ENCODE measurements around the gene ZFP1. TPM values are rescaled to one million over a fixed set of nuclear protein-coding genes. Genes with fewer than 3 reads are reported as not detected.
"Not testable (repeated sequence)": the region's sequence is repeated elsewhere in the genome, so short reads cannot be mapped to it uniquely, and the experiment has no call there.

The ZFP1 gene
- total RNA-seq, 1 experiment from 2014 or later: 9.7 TPM

DNA sequence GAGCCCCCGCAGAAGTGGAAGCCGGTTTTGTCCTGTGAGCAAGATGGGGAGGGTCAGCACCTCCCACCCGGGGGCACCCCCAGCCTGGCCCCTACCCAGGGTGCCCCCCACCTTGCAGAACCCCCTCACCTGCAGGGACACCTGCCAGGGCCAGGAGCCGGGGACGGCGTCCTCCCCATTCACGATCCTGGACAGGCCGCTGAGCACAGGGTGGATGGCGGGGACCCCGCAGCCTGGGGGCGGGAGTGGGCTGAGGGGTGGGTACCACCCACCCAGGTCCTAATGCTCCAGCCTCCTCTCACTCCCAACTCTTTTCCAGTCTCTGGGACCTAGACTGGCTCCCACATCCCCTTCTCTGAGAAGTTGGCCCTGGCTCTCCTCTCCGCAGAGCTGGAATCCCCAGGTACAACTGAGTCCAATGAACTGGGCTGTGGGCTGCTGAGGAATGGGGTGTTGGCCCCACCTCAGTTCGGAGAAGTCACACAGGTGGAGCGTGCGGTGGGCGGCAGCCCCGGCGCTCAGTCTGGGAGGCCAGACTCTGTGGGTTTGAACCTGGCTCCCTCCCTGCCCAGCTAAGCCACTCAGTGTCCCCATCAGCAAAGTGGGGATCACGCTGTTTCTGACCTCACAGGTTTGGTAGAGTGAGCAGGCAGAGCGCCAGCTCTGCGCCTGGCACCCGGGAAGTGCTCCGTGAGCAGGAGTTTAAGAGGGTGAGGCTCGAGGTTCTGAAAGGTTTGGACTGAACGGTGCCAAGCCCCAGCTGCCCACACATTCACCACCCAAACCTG is 57.8 kb downstream of the ZFP1 start:
- POLR2A ChIA-PET; H3K9me3 Mint-ChIP-seq; H3K27me3 Mint-ChIP-seq (ENCODE audit: low read depth); H3K36me3 Mint-ChIP-seq; ATAC-seq; H3K27ac Mint-ChIP-seq; DNase-seq (ENCODE audit: low spot score); H3K4me3 Mint-ChIP-seq; H3K4me1 Mint-ChIP-seq: not testable (repeated sequence)
- CTCF ChIA-PET: interaction anchor here (0.6 to 1.4 kb wide), 3 partner anchors 28 to 259 kb away, joined by 3 to 5 read pairs (median 3); no protein-coding TSS in a partner anchor

DNA sequence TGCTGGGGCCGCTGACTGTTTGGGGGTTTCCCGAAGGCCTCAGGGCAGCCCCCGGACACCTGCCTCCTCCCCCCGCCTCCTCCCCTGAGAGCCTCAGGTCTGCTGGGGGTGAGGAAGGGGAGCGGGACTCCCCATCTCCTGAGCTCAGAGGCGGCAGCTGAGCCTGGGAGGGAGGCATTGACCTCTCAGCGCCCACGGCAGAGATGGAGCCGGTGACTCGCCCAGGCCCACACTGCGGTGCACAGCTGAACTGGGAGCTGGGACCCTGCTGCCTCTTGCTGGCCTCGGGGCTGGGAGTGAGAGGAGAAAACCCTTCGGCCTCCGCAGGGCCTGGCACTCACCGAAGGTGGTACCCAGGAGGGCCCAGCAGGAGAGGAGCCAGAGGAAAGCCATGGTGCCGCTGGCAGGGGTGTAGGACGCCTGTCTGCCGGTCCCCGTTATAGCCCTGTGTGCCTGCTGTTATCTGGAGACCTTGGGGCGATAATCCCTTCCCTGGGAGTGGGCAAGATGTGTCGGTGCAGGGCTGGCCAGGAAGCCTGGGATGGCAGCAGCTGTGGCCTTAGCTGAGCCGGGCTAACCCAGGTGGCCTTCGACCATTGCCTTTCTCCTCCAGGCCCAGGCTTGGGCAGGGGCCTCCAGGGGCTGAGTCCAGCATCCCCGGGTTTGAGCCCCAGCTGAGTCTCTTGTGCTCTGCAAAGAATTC is 58.6 kb downstream of the ZFP1 start, which contains the start of gene CTRB2:
Gene CTRB2 (minus strand): TSS at position 413 of the 703 bp plus-strand sequence. CDS start 20 bp downstream, at position 393.
- Mint-ChIP-seq H3K9me3 (no peaks in the 10 kb centered on the region), H3K27me3 (ENCODE audit: low read depth) (no peaks in the 10 kb centered on the region), H3K36me3 (no peaks in the 10 kb centered on the region), H3K4me3 (no peak within 1 kb of the TSS), H3K4me1 (0 out of 2 replicates have a peak, but pooled peaks cover 6% of the 10 kb centered on the region), H3K27ac (no peak within 1 kb of the TSS)
- ATAC-seq (no peak), DNase-seq (ENCODE audit: low spot score) (no peak)
- POLR2A ChIA-PET: interaction anchor here (0.9 kb wide), 1 partner anchor 14 kb away, joined by 4 read pairs; no protein-coding TSS in a partner anchor
- CTCF ChIA-PET: interaction anchor here (0.6 to 1.4 kb wide), 3 partner anchors 27 to 258 kb away, joined by 3 to 5 read pairs (median 3); no protein-coding TSS in a partner anchor
- TF ChIP-seq, protein P1, sequence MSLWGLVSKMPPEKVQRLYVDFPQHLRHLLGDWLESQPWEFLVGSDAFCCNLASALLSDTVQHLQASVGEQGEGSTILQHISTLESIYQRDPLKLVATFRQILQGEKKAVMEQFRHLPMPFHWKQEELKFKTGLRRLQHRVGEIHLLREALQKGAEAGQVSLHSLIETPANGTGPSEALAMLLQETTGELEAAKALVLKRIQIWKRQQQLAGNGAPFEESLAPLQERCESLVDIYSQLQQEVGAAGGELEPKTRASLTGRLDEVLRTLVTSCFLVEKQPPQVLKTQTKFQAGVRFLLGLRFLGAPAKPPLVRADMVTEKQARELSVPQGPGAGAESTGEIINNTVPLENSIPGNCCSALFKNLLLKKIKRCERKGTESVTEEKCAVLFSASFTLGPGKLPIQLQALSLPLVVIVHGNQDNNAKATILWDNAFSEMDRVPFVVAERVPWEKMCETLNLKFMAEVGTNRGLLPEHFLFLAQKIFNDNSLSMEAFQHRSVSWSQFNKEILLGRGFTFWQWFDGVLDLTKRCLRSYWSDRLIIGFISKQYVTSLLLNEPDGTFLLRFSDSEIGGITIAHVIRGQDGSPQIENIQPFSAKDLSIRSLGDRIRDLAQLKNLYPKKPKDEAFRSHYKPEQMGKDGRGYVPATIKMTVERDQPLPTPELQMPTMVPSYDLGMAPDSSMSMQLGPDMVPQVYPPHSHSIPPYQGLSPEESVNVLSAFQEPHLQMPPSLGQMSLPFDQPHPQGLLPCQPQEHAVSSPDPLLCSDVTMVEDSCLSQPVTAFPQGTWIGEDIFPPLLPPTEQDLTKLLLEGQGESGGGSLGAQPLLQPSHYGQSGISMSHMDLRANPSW (CRISPR knock-in tag; conservative IDR thresholded peaks at IDR 0.05; ENCODE audit: low read depth): no peak
- TF ChIP-seq ZNF671 (CRISPR knock-in tag; IDR thresholded peaks at IDR 0.05) (no peak), TEAD1 (CRISPR knock-in tag; IDR thresholded peaks at IDR 0.05) (no peak), NR3C1 (CRISPR knock-in tag; conservative IDR thresholded peaks at IDR 0.05; ENCODE audit: low read depth) (no peak), NFYB (CRISPR knock-in tag; conservative IDR thresholded peaks at IDR 0.05; ENCODE audit: low read depth) (no peak), ELF4 (CRISPR knock-in tag; IDR thresholded peaks at IDR 0.05; ENCODE audit: low read depth) (no peak), SMAD4 (CRISPR knock-in tag; IDR thresholded peaks at IDR 0.05) (no peak), GTF2I (CRISPR knock-in tag; conservative IDR thresholded peaks at IDR 0.05) (no peak), CREB1 (CRISPR knock-in tag; IDR thresholded peaks at IDR 0.05) (no peak), ESRRA (CRISPR knock-in tag; IDR thresholded peaks at IDR 0.05; ENCODE audit: borderline replicate concordance) (no peak), NR1H2 (CRISPR knock-in tag; IDR thresholded peaks at IDR 0.05) (no peak), TCF7 (CRISPR knock-in tag; IDR thresholded peaks at IDR 0.05; ENCODE audit: low read depth) (no peak), FOXP1 (CRISPR knock-in tag; IDR thresholded peaks at IDR 0.05; ENCODE audit: borderline replicate concordance) (no peak), ZNF219 (CRISPR knock-in tag; IDR thresholded peaks at IDR 0.05; ENCODE audit: borderline replicate concordance) (no peak), EMX1 (CRISPR knock-in tag; IDR thresholded peaks at IDR 0.05) (no peak), JAZF1 (CRISPR knock-in tag; IDR thresholded peaks at IDR 0.05) (no peak)
- TF ChIP-seq, protein P2, sequence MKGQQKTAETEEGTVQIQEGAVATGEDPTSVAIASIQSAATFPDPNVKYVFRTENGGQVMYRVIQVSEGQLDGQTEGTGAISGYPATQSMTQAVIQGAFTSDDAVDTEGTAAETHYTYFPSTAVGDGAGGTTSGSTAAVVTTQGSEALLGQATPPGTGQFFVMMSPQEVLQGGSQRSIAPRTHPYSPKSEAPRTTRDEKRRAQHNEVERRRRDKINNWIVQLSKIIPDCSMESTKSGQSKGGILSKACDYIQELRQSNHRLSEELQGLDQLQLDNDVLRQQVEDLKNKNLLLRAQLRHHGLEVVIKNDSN (CRISPR knock-in tag; IDR thresholded peaks at IDR 0.05): no peak
- TF ChIP-seq, protein P3, sequence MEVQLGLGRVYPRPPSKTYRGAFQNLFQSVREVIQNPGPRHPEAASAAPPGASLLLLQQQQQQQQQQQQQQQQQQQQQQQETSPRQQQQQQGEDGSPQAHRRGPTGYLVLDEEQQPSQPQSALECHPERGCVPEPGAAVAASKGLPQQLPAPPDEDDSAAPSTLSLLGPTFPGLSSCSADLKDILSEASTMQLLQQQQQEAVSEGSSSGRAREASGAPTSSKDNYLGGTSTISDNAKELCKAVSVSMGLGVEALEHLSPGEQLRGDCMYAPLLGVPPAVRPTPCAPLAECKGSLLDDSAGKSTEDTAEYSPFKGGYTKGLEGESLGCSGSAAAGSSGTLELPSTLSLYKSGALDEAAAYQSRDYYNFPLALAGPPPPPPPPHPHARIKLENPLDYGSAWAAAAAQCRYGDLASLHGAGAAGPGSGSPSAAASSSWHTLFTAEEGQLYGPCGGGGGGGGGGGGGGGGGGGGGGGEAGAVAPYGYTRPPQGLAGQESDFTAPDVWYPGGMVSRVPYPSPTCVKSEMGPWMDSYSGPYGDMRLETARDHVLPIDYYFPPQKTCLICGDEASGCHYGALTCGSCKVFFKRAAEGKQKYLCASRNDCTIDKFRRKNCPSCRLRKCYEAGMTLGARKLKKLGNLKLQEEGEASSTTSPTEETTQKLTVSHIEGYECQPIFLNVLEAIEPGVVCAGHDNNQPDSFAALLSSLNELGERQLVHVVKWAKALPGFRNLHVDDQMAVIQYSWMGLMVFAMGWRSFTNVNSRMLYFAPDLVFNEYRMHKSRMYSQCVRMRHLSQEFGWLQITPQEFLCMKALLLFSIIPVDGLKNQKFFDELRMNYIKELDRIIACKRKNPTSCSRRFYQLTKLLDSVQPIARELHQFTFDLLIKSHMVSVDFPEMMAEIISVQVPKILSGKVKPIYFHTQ (CRISPR knock-in tag; IDR thresholded peaks at IDR 0.05): no peak
